ENCODE data around the gene GPR183. TPM values are rescaled to one million over a fixed set of nuclear protein-coding genes. Genes with fewer than 3 reads are reported as not detected.

GPR183 gene
- total and polyA plus RNA-seq, 10 of the 15 experiments (the other 5 are each of a cell fraction or from before 2014, with no cell fraction given), result 134 to 669 (median 225) TPM

DNA sequence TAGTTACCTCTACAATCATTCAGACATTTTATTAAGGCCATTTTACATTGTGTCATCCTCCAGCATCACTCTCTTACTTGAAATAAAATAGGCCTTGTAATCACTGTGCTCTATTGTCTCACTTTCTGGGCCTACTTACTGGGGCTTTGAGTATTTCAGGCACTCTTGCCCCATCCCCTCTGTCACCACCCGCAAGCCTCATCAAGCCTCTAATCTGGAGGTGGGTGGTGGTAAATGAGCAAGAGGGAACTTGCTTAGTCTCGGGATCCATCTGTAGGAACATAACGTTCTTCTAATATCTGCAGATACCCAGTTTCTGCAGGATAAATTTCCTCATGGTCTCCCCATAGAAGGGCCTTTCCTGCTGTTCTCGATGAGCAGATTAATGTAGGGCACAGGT lies 29.6 kb downstream of the GPR183 start:
- FAIRE-seq, result no peak
- no peak overlapping the region for H3K4me3 ChIP-seq
- no peak for DNase-seq (ENCODE audit: low read depth, low spot score)
- H3K79me2 ChIP-seq (ENCODE audit: control insufficient read depth, insufficient read depth, low read length), result peaks cover 12% of the 10 kb centered on the region
- RAD21 ChIA-PET (ENCODE audit: unreplicated experiment), result interaction anchor here (0.7 kb wide), 1 partner anchor 8 kb away, joined by 5 read pairs; no protein-coding TSS in a partner anchor
- H3K36me3 ChIP-seq (ENCODE audit: control insufficient read depth in 2 of 2, insufficient read depth in 2 of 2, low read length in 1 of 2), result no peaks in the 10 kb centered on the region; a peak in 2 of 4 replicates
- in situ Hi-C loops (cut with MboI), result no loop called here
- H4K20me1 ChIP-seq (ENCODE audit: control insufficient read depth, insufficient read depth), result no peaks in the 10 kb centered on the region
- WGBS (ENCODE audit: insufficient coverage, insufficient replicate concordance, low lambda C conversion rate, missing lambda C conversion rate), result 98% methylated on average over 4 of the region's 4 CpGs
- intact Hi-C loops (cut with micrococcal nuclease; ENCODE audit: unreplicated experiment), result no loop called here
- no peak overlapping the region for H3K27ac ChIP-seq (ENCODE audit: control insufficient read depth, insufficient read depth)
- no peak overlapping the region for H3K4me2 ChIP-seq (ENCODE audit: control insufficient read depth, insufficient read depth)
- no peak overlapping the region for H2AFZ ChIP-seq (ENCODE audit: control insufficient read depth, low read depth, low read length)
- POLR2A ChIA-PET, result no interaction called here
- SMC1A ChIA-PET (ENCODE audit: uncharacterized antibody, unreplicated experiment), result interaction anchor here (1.0 to 8.5 kb wide), 7 partner anchors 7 to 110 kb away, joined by 3 to 132 read pairs (median 9); no protein-coding TSS in a partner anchor
- H3K9ac ChIP-seq (ENCODE audit: control insufficient read depth, insufficient read depth, low read length), result no peak overlapping the region
- no TSS peak for BruUV-seq (replicated peaks)
- ATAC-seq, result no peak
- H3K27me3 ChIP-seq (replicated peaks in 1 of 2; ENCODE audit: control insufficient read depth in 2 of 2, insufficient read depth in 2 of 2, low read length in 1 of 2), result no peaks in the 10 kb centered on the region
- H3K9me3 ChIP-seq (replicated peaks; ENCODE audit: control insufficient read depth, insufficient read depth, low read length), result peaks cover 5% of the 10 kb centered on the region; the same call in 1 of the 3 replicates
- CTCF ChIA-PET, result interaction anchor here (1.0 to 2.0 kb wide), 2 partner anchors 8 to 12 kb away, joined by 5 to 14 read pairs; no protein-coding TSS in a partner anchor
- peaks cover 40% of the 10 kb centered on the region for H3K4me1 ChIP-seq (ENCODE audit: control insufficient read depth, insufficient read depth, low read length)
- TF ChIP-seq PAX5 (IDR thresholded peaks at IDR 0.05; ENCODE audit: borderline replicate concordance, low read depth, low read length) (no peak), ZSCAN29 (IDR thresholded peaks at IDR 0.05) (no peak), BHLHE40 (IDR thresholded peaks at IDR 0.05; ENCODE audit: borderline replicate concordance in 1 of 2, low read depth in 2 of 2, low read length in 1 of 2) (no peak), EGR1 (IDR thresholded peaks at IDR 0.05; ENCODE audit: borderline replicate concordance in 1 of 2, low read depth in 2 of 2, low read length in 2 of 2) (no peak), MAX (IDR thresholded peaks at IDR 0.05; ENCODE audit: low read depth, low read length) (no peak), BCL11A (IDR thresholded peaks at IDR 0.05; ENCODE audit: low read depth, low read length) (no peak), E2F4 (IDR thresholded peaks at IDR 0.05; ENCODE audit: low read depth, low read length) (no peak), SRF (IDR thresholded peaks at IDR 0.05; ENCODE audit: low read depth in 2 of 2, low read length in 2 of 2) (no peak), ESRRA (IDR thresholded peaks at IDR 0.05; ENCODE audit: low read length) (no peak), RB1 (IDR thresholded peaks at IDR 0.05; ENCODE audit: borderline replicate concordance) (no peak), POLR2A (IDR thresholded peaks at IDR 0.05; ENCODE audit: low read depth, low read length) (no peak), BRCA1 (IDR thresholded peaks at IDR 0.05; ENCODE audit: low read depth, low read length) (no peak), ZBTB33 (IDR thresholded peaks at IDR 0.05) (no peak), IRF4 (IDR thresholded peaks at IDR 0.05; ENCODE audit: low read depth, low read length) (no peak), TCF7 (IDR thresholded peaks at IDR 0.05; ENCODE audit: borderline replicate concordance) (no peak), POLR2AphosphoS2 (IDR thresholded peaks at IDR 0.05; ENCODE audit: low read depth, low read length) (no peak), HSF1 (IDR thresholded peaks at IDR 0.05; ENCODE audit: low read depth, low read length) (no peak)
- TF ChIP-seq, protein P1, sequence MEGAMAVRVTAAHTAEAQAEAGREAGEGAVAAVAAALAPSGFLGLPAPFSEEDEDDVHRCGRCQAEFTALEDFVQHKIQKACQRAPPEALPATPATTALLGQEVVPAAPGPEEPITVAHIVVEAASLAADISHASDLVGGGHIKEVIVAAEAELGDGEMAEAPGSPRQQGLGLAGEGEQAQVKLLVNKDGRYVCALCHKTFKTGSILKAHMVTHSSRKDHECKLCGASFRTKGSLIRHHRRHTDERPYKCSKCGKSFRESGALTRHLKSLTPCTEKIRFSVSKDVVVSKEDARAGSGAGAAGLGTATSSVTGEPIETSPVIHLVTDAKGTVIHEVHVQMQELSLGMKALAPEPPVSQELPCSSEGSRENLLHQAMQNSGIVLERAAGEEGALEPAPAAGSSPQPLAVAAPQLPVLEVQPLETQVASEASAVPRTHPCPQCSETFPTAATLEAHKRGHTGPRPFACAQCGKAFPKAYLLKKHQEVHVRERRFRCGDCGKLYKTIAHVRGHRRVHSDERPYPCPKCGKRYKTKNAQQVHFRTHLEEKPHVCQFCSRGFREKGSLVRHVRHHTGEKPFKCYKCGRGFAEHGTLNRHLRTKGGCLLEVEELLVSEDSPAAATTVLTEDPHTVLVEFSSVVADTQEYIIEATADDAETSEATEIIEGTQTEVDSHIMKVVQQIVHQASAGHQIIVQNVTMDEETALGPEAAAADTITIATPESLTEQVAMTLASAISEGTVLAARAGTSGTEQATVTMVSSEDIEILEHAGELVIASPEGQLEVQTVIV (IDR thresholded peaks at IDR 0.05; ENCODE audit: borderline replicate concordance, partially characterized antibody), result no peak

All from GM12878 (cell line).